Hair follicle dermal papilla cell (primary cell): ENCODE data around the gene ATR. TPM values are rescaled to one million over a fixed set of nuclear protein-coding genes. Genes with fewer than 3 reads are reported as not detected.

Experiments
- small RNA-seq: library from RNA; depleted of rRNA; stranded (forward); fragments of <200 nt; gene quantifications from one replicate; pipeline ENCODE3, GENCODE V24; 2012
- total RNA-seq: library from RNA; depleted of rRNA; stranded (reverse); fragments of >200 nt; gene quantifications from 2 replicates; pipeline ENCODE4 v1.2.3, GENCODE V29; 2012

Gene ATR
- total RNA-seq, result 24.5 and 27.9 TPM in 2 replicates

DNA sequence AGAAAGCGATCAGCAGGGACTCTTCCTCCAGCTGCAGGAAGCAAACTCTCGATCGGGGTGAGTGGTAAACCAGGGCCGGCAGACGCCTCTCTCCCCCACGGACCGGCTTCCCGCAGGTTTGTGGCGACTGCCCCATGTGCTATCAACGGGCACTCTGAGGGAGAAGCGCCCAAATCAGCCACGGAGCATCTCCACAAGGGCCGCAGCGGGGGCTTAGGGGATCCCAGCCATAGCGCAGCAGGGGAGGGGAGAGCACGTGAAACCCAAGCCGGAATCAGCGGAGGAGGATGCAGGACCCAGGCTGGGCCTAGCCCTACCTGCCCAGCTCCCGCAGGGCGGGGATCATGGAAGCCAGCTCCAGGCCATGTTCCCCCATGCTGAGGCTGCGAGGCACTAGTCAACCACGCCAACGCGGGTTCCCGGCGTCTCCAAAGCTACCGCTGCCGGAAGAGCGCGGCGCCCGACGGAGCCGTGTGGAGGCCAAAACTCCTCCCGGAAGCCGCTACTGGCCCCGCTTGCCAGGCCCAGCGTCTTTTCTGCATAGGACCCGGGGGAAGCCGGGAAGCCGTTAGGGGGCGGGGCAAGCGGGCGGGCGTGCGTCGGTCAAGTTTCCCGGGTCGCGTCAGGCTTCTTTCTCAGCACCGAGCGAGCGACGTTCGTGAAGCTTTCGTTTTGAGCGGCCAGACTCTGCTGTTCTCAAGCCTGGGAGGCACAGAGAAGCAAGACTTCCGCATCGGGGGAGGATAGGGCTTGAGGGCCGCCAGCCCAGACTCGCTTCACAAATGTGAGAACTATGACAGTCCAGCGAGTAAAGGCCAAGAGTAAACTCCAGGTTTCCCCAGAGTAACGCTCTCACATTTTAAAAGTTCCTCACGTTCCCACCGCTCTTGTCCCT lies at the start of gene ATR:
Gene ATR (minus strand): TSS at position 405 of the 895 bp plus-strand sequence. CDS start 29 bp downstream, at position 376.

GRCh38 chr3:142595951-142596725 lies 17.6 kb upstream of the ATR start, which contains the start of gene PLS1:
PLS1 (plus strand) TSS chr3:142596393; CDS start chr3:142664238, 67,845 bp downstream.

GRCh38 chr3:142447852-142448823 lies 130.4 kb downstream of the ATR start, which contains the start of gene XRN1:
XRN1 (minus strand) TSS chr3:142448037; CDS start chr3:142447944, 93 bp downstream.

Small RNA genes within 50 kb of the gene (small RNA-seq; reads per million reads assigned to genes)
- 0.38 reads per million for gene RNA5SP143
- gene RNU1-100P, result not detected
- gene RNU6-1294P, result not detected

Other genes starting within 250 kb of the ATR start
- gene XRN1, start 130.7 kb downstream of the ATR start, total RNA-seq, result 41.7 and 50.5 TPM in 2 replicates
- gene PLS1, start 17.7 kb upstream of the ATR start, total RNA-seq, result 0.12 and 0.97 TPM in 2 replicates
- gene TRPC1, start 145.3 kb upstream of the ATR start, total RNA-seq, result 20.8 and 28.9 TPM in 2 replicates